HEK293 (cell line): ENCODE data around the gene WSCD2.

Source experiments
- CTCF ChIP-seq: fragments of 450-650 bp; formaldehyde crosslinking; IDR thresholded peaks from 2 replicates; pipeline ENCODE4 v1.5.1; 2016; ENCODE audit warnings: missing biosample characterization, missing genetic modification characterization
- HIC1 ChIP-seq: fragments of 450-650 bp; formaldehyde crosslinking; IDR thresholded peaks from 2 replicates; pipeline ENCODE4 v1.5.1; 2016; ENCODE audit warnings: missing biosample characterization, missing genetic modification characterization
- SP3 ChIP-seq: fragments of 450-650 bp; formaldehyde crosslinking; IDR thresholded peaks from 2 replicates; pipeline ENCODE4 v1.5.1; 2016; ENCODE audit warnings: missing biosample characterization, missing genetic modification characterization
- ZNF785 ChIP-seq: fragments of 450-650 bp; formaldehyde crosslinking; IDR thresholded peaks from 2 replicates; pipeline ENCODE4 v1.5.1; 2016; ENCODE audit warnings: missing biosample characterization, missing genetic modification characterization

- no peak for TF ChIP-seq CTCF (tag by site-specific recombination)
- no peak for TF ChIP-seq ZNF785 (tag by site-specific recombination)
- TF ChIP-seq HIC1: no peak
- TF ChIP-seq SP3 (tag by site-specific recombination): no peak
These were observed 12.4 kb upstream of the WSCD2 start for GRCh38 chr12:108116699-108117098.
